Measurements from ENCODE around the gene EHBP1. TPM values are rescaled to one million over a fixed set of nuclear protein-coding genes. Genes with fewer than 3 reads are reported as not detected.

EHBP1 gene
- total and polyA plus RNA-seq, 2 experiments from 2014 or later = 27.2 to 47.9 TPM

GRCh38 chr2:62870966-62871365 lies 165.5 kb downstream of the EHBP1 start:
- no peaks in the 10 kb centered on the region for H3K9me2 ChIP-seq (ENCODE audit: insufficient read depth)
- no peak overlapping the region for H3K4me3 ChIP-seq
- Mint-ChIP-seq H3K9me3 (peaks cover 6% of the 10 kb centered on the region; the same call in 2 of the 3 replicates), H3K4me3 (no peak overlapping the region), H3K27me3 (ENCODE audit: insufficient read depth, low read depth, poor library complexity) (no peaks in the 10 kb centered on the region), H3K4me1 (peaks cover 8% of the 10 kb centered on the region; the same call in 1 of the 3 replicates), H3K27ac (no peak overlapping the region), H3K36me3 (ENCODE audit: low read depth) (peaks cover 40% of the 10 kb centered on the region)
- no peaks in the 10 kb centered on the region for H4K20me1 ChIP-seq (replicated peaks; ENCODE audit: insufficient read depth)
- H3F3A ChIP-seq (replicated peaks; ENCODE audit: low read depth) = no peaks in the 10 kb centered on the region
- ATAC-seq = no peak
- no peaks in the 10 kb centered on the region for H3K27me3 ChIP-seq (ENCODE audit: insufficient read depth)
- H3K36me3 ChIP-seq (ENCODE audit: insufficient read depth) = no peaks in the 10 kb centered on the region
- H3K27ac ChIP-seq (ENCODE audit: low read depth) = no peak overlapping the region
- no peak overlapping the region for H2AFZ ChIP-seq
- H3K4me1 ChIP-seq (ENCODE audit: insufficient read depth) = peaks cover 5% of the 10 kb centered on the region; the same call in 1 of the 2 replicates
- no peak overlapping the region for H3K4me2 ChIP-seq
- no peak for DNase-seq (ENCODE audit: low spot score)
- H3K79me2 ChIP-seq (replicated peaks; ENCODE audit: insufficient read depth) = no peaks in the 10 kb centered on the region
- TF ChIP-seq ZNF114 (CRISPR knock-in tag; IDR thresholded peaks at IDR 0.05) = no peak
- no peak for TF ChIP-seq REST (IDR thresholded peaks at IDR 0.05; ENCODE audit: unreplicated experiment)
- TF ChIP-seq ZNF462 (CRISPR knock-in tag; IDR thresholded peaks at IDR 0.05) = no peak
- no peak for TF ChIP-seq EZH2 (IDR thresholded peaks at IDR 0.05; ENCODE audit: low read depth, unreplicated experiment)
- no peak for TF ChIP-seq ETS1 (IDR thresholded peaks at IDR 0.05)
- no peak for TF ChIP-seq JUNB (IDR thresholded peaks at IDR 0.05; ENCODE audit: unreplicated experiment)

Measured in GM23338 (cell line).